PC-3 (cell line): ENCODE data around the gene MMP11. TPM values are rescaled to one million over a fixed set of nuclear protein-coding genes. Genes with fewer than 3 reads are reported as not detected.

Experiments
- ATAC-seq: fragments of 200-7000 bp; cut with Tn5 transposase; 2 replicates; pipeline ENCODE4 v1.9.1; 2020; ENCODE audit warnings: mild to moderate bottlenecking, moderate library complexity
- BruUV-seq: library from RNA; stranded (reverse); fragments of 400-500 nt; replicated peaks from 2 replicates; lab custom pipeline; 2021; lab: Mats Ljungman, UMichigan
- CTCF ChIA-PET: fragments of 300-600 bp; sonication (Branson Sonifier 250); formaldehyde crosslinking; loops from one replicate; lab custom pipeline; 2022; ENCODE audit warnings: antibody characterized with exemption; lab: Charles Lee
- POLR2A ChIA-PET: fragments of 300-600 bp; sonication (Branson Sonifier 250); formaldehyde crosslinking; loops from one replicate; lab custom pipeline; 2022; ENCODE audit warnings: antibody characterized with exemption; ENCODE audit not compliant: unreplicated experiment; lab: Charles Lee
- DNase-seq: peaks from one replicate; pipeline ENCODE4 v3.0.0-alpha.2; 2015
- H2AFZ ChIP-seq: fragments of 300-600 bp; sonication (generic); 2 replicates; pipeline ENCODE4 v1.6.0; 2016; ENCODE audit warnings: antibody characterized with exemption, low read length
- H3F3A ChIP-seq: fragments of 300-600 bp; sonication (generic); one replicate; pipeline ENCODE4 v1.6.0; 2017; ENCODE audit warnings: antibody characterized with exemption, low read length, control low read depth, mild to moderate bottlenecking; ENCODE audit not compliant: unreplicated experiment
- H3K27ac ChIP-seq: fragments of 300-600 bp; sonication (generic); 2 replicates; pipeline ENCODE4 v1.5.1; 2016; ENCODE audit warnings: mild to moderate bottlenecking, low read length
- H3K27me3 ChIP-seq: fragments of 300-600 bp; sonication (generic); 2 replicates; pipeline ENCODE4 v1.6.1; 2016; ENCODE audit warnings: low read length, mixed read lengths
- H3K36me3 ChIP-seq: fragments of 300-600 bp; sonication (generic); 2 replicates; pipeline ENCODE4 v1.6.1; 2016; ENCODE audit warnings: low read depth, mixed run types, low read length, mixed read lengths
- H3K4me1 ChIP-seq: fragments of 300-600 bp; sonication (generic); 2 replicates; pipeline ENCODE4 v1.5.1; 2016; ENCODE audit warnings: low read length; ENCODE audit not compliant: insufficient read depth
- H3K4me2 ChIP-seq: fragments of 300-600 bp; sonication (generic); 2 replicates; pipeline ENCODE4 v1.6.0; 2016; ENCODE audit warnings: low read length
- H3K4me3 ChIP-seq: fragments of 300-600 bp; sonication (generic); 2 replicates; pipeline ENCODE4 v1.5.1; 2016; ENCODE audit warnings: mild to moderate bottlenecking, low read length, mixed read lengths
- H3K79me2 ChIP-seq: fragments of 300-600 bp; sonication (generic); 2 replicates; pipeline ENCODE4 v1.6.1; 2017; ENCODE audit warnings: low read length, mixed read lengths
- H3K9ac ChIP-seq: fragments of 300-600 bp; sonication (generic); 2 replicates; pipeline ENCODE4 v1.6.0; 2016; ENCODE audit warnings: mild to moderate bottlenecking, low read length
- H3K9me2 ChIP-seq: fragments of 300-600 bp; sonication (generic); replicated peaks from 2 replicates; pipeline ENCODE4 v1.6.1; 2016; ENCODE audit warnings: mixed run types, low read length, mixed read lengths
- H3K9me3 ChIP-seq: fragments of 300-600 bp; sonication (generic); 2 replicates; pipeline ENCODE4 v1.6.1; 2016; ENCODE audit warnings: low read length, mixed read lengths
- H4K20me1 ChIP-seq: fragments of 300-600 bp; sonication (generic); 2 replicates; pipeline ENCODE4 v1.6.1; 2016; ENCODE audit warnings: low read length, mixed read lengths
- EZH2 ChIP-seq: fragments of 300-600 bp; sonication (generic); IDR thresholded peaks from one replicate; pipeline ENCODE4 v1.6.1; 2017; ENCODE audit warnings: antibody characterized with exemption, mild to moderate bottlenecking, low read length; ENCODE audit not compliant: unreplicated experiment
- EZH2phosphoT487 ChIP-seq: fragments of 300-600 bp; sonication (generic); IDR thresholded peaks from 2 replicates; pipeline ENCODE4 v1.6.1; 2018; ENCODE audit warnings: mild to moderate bottlenecking, antibody characterized with exemption, low read length, borderline replicate concordance
- intact Hi-C: fragments of 100-400 bp; cut with micrococcal nuclease; formaldehyde crosslinking; loops from 2 replicates; pipeline ENCODE4 v1.9.0; 2023
- total RNA-seq: library from RNA; depleted of rRNA; stranded (reverse); fragments of >200 nt; gene quantifications from 2 replicates; pipeline ENCODE4 v1.2.3, GENCODE V29; 2014
- TF ChIP-seq, protein P1 (sequence below): fragments of 300-600 bp; sonication (generic); conservative IDR thresholded peaks from 2 replicates; pipeline ENCODE4 v1.5.1; 2017; ENCODE audit warnings: antibody characterized with exemption, low read depth, mild to moderate bottlenecking, low read length

MMP11 gene
- total RNA-seq, 1 experiment from 2014 or later: 2.4 TPM

DNA sequence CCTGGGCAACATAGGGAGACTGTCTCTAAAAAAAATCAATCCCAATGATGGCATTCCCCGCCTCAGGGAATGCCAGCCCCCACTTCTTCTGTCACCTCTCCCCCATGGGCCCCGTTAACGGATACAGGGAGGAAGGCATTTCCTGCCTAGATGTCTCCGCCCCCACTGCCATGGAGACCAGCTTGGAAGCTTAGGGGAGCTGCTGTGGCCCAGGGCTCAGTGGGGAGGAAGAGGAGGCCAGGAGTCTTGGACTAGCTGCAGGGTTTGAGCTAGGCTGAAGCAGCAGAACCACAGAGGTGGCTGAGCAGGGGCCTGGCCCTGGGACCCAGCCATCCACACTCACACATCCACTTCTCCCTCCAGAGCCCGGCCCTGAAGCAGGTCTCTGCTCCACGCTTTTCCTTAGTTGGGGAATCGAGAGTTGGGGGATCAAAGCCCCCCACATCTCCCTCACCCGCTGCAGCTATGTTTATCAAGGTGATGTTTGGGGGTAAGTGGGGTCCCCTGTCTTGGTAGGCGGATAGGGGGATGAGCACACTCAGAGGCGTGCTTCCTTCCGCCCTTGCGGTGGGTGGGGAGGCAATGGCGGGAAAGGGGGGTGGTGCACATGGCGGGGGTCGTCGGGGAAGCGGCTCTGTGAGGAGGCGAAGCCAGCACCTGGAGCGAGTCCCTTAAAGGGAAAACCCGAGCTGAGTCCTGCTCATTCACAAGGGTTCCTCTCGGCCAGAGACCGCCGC, 9.6 kb upstream of the MMP11 start, which contains the start of gene C22orf15:
Gene C22orf15 (plus strand): TSS at position 149 of the 737 bp plus-strand sequence. CDS start 317 bp downstream, at position 466.
- no peak for ATAC-seq
- POLR2A ChIA-PET: interaction anchor here (0.6 kb wide), 1 partner anchor 12 kb away, joined by 3 read pairs; the partner anchor contains the start of gene ZNF70

DNA sequence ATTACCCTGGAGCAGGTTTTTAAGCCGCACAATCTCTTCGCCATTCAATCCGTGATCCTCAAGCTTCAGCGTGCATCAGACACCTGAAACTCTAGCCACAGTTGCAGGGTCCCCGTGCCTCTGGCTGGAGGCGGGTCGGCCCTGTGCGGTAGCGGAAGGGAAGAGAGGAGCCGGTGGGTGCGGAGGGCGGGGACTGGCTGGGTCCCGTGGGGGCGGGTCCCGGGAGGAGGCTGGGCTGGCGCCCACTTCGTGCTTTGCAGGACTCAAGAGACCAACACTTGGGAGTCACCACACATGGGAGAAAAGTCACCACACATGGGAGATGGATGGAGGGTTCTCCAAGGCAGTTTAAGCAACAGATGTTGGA, 9.1 kb upstream of the MMP11 start:
- no peak for ATAC-seq
- Histone ChIP-seq H3K79me2 (peaks cover 22% of the 10 kb centered on the region), H3K9ac (no peak overlapping the region)

More for the DNA sequence above, 9.6 kb upstream of the MMP11 start, which contains the start of gene C22orf15:
- no peak for DNase-seq
- H3K9me3 ChIP-seq: no peaks in the 10 kb centered on the region
- no peak within 1 kb of the TSS for H3K9ac ChIP-seq
- H3K36me3 ChIP-seq: peaks cover 5% of the 10 kb centered on the region; the same call in 1 of the 2 replicates
- peaks cover 17% of the 10 kb centered on the region for H3K79me2 ChIP-seq
- intact Hi-C loops: no loop called here
- H2AFZ ChIP-seq: no peak within 1 kb of the TSS
- BruUV-seq: no TSS peak
- no peaks in the 10 kb centered on the region for H4K20me1 ChIP-seq
- CTCF ChIA-PET: no interaction called here
- H3K27me3 ChIP-seq: no peaks in the 10 kb centered on the region
- peaks cover 4% of the 10 kb centered on the region; the same call in 1 of the 2 replicates for H3K4me1 ChIP-seq
- H3K4me2 ChIP-seq: no peak within 1 kb of the TSS
- H3F3A ChIP-seq: no peaks in the 10 kb centered on the region
- H3K9me2 ChIP-seq: no peaks in the 10 kb centered on the region
- no peak within 1 kb of the TSS for H3K27ac ChIP-seq
- TF ChIP-seq EZH2phosphoT487: no peak
- TF ChIP-seq, protein P1, sequence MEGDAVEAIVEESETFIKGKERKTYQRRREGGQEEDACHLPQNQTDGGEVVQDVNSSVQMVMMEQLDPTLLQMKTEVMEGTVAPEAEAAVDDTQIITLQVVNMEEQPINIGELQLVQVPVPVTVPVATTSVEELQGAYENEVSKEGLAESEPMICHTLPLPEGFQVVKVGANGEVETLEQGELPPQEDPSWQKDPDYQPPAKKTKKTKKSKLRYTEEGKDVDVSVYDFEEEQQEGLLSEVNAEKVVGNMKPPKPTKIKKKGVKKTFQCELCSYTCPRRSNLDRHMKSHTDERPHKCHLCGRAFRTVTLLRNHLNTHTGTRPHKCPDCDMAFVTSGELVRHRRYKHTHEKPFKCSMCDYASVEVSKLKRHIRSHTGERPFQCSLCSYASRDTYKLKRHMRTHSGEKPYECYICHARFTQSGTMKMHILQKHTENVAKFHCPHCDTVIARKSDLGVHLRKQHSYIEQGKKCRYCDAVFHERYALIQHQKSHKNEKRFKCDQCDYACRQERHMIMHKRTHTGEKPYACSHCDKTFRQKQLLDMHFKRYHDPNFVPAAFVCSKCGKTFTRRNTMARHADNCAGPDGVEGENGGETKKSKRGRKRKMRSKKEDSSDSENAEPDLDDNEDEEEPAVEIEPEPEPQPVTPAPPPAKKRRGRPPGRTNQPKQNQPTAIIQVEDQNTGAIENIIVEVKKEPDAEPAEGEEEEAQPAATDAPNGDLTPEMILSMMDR: no peak
- TF ChIP-seq EZH2: no peak
- no peak within 1 kb of the TSS for H3K4me3 ChIP-seq

More for the DNA sequence above, 9.1 kb upstream of the MMP11 start:
- Histone ChIP-seq H3K4me1 (peaks cover 4% of the 10 kb centered on the region; the same call in 1 of the 2 replicates), H3K36me3 (peaks cover 5% of the 10 kb centered on the region; the same call in 1 of the 2 replicates), H3K9me2 (no peaks in the 10 kb centered on the region), H3F3A (no peaks in the 10 kb centered on the region), H3K4me3 (no peak overlapping the region), H2AFZ (no peak overlapping the region), H3K27ac (no peak overlapping the region), H3K27me3 (no peaks in the 10 kb centered on the region), H3K4me2 (no peak overlapping the region), H3K9me3 (no peaks in the 10 kb centered on the region), H4K20me1 (no peaks in the 10 kb centered on the region)
- ChIA-PET POLR2A (interaction anchor here (0.6 kb wide), 1 partner anchor 13 kb away, joined by 3 read pairs; the partner anchor contains the start of gene ZNF70), CTCF (no interaction called here)
- no peak for DNase-seq
- BruUV-seq: no TSS peak
- no peak for TF ChIP-seq EZH2phosphoT487
- TF ChIP-seq EZH2: no peak
- TF ChIP-seq, protein P1: no peak
- intact Hi-C loops: no loop called here
